GM12872 (cell line): Measurements from ENCODE around the gene HOXB9.

Source experiments
- CTCF ChIP-seq: IDR thresholded peaks from 3 replicates; pipeline ENCODE4 v1.5.1; 2011; ENCODE audit warnings: low read depth, mild to moderate bottlenecking, low read length, moderate library complexity; ENCODE audit not compliant: insufficient read depth

The HOXB9 gene

GRCh38 chr17:48584223-48584741, 41.9 kb downstream of the HOXB9 start:
- TF ChIP-seq CTCF: no peak

DNA sequence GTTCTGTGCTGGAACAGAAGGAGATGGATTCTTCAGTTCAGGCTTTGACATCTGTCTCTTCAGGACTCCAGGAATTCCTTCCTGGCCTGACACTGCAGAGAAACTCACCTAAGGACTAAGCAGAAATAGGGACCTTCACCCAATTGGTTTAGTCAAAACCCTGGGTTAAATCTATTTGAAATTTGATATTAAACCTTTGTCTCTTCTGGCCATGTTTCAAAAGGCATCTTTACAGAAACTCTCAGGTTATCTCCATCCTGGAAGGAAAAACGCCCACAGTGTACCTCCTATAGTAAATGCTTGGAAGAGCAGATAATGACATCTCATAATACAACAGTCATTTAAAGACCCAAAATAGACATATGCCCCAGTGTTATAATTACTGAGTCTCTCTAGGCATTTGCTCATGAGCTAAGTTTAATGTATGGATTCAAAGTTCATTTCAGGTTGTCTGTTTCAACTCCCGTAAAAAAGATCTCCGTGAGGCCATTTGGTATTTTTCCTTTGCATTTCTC, 42.4 kb downstream of the HOXB9 start:
- no peak for TF ChIP-seq CTCF

- no peak for TF ChIP-seq CTCF
Measured at GRCh38 chr17:48582750-48583069, 43.4 kb downstream of the HOXB9 start.

DNA sequence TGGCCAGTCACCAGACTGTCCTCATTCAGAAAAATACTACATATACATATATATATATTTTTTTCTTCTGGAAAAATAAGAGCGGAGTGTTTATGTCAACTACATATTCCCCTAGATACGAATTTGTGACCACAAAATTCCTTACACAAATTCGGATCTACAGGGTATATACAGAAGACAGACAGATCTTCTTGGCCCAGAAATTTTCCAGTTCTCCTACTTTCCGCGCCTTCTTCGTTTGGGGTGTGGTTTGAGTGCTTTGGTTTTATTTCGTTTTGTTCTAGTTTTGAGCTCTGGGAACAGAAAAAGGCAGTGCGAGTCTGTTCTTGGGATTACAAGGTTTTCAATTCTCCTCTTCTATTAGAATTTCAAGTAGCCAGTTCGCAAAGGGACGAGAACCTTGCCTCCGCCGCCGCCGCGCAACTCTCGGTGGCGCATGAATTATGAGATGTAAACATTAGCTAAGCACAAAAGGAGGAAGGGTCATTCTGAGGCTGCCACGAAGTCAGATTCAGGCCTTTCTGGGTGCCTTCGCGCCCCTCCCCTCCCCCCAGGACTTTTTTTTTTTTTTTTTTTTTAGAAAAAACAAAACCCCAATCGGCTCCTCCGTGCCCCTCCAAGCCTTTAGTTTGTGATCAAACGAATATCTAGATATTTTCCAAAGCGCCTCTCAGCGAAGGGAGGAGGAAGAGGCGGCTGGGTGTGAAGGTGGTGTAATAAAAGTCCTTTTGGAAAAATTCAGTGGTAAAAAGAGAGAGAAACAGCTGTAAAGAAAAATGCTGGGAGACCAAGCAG, 46.2 kb downstream of the HOXB9 start:
- TF ChIP-seq CTCF: no peak

DNA sequence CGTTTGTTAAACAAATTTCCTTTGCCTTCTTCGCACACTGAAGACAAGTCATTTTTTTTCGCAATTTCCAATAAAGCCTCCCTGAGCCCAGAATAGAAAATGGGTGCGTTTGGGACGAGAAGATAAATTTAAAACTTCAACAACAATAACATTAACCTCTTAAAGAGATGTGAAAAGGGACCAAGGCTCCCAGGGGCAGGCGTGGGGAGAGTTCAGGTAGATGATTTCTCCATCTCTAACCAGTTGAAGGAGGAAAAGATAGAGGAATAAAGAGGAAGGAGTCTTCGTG, 46.7 kb downstream of the HOXB9 start:
- TF ChIP-seq CTCF: no peak

GRCh38 chr17:48578616-48579470, 47.3 kb downstream of the HOXB9 start:
- peak; percentile 19; the same call in 1 of the 3 replicates for TF ChIP-seq CTCF

DNA sequence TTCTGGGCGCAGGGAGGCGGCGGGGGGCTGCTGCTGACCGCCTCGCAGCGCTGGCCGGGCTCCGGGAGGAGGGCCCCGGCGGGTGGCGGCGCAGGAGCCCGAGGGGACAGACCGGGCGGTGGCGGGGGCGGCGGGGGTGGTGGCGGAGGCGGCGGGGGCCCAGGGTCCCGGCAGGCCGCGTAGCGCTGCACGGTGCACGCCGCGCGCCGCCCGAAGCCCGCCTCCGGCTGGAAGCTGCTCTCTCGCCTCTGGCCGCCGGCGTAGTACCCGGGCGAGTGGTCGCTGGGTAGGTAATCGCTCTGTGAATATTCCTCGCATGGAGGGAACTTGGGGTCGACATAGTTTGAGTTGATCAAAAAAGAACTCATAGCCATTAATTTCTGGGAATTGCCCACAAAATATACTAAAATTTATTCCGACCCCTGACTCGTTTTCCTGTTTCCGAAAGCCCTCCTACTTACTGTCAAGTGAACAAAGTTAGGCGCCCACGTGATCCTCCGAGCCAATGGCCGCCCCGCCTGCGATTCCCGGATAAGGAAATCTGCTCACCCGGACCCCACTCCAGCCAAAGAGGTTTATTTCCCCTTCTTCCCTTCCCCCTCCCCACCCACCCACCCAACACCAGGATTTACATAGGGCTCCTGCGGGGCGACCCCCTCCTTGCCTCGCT, 48.1 kb downstream of the HOXB9 start, which contains the start of gene HOXB4:
Gene HOXB4 (minus strand): TSS at position 405 of the 670 bp plus-strand sequence. CDS start 31 bp downstream, at position 374.
- no peak for TF ChIP-seq CTCF
